ENCODE measurements around the gene CAMTA1. TPM values are rescaled to one million over a fixed set of nuclear protein-coding genes. Genes with fewer than 3 reads are reported as not detected.

The CAMTA1 gene
- total and polyA plus RNA-seq, 4 donors: 18.0 to 93.5 (median 35.8) TPM

GRCh38 chr1:7693662-7694061 is 908.4 kb downstream of the CAMTA1 start:
- H3K9me3 ChIP-seq (ENCODE audit: control insufficient read depth in 4 of 4, low read length in 3 of 4): peaks cover 0 to 5% (median 0%) of the 10 kb centered on the region in 4 donors
- WGBS: 28% methylated on average over 2 of the region's 2 CpGs

DNA sequence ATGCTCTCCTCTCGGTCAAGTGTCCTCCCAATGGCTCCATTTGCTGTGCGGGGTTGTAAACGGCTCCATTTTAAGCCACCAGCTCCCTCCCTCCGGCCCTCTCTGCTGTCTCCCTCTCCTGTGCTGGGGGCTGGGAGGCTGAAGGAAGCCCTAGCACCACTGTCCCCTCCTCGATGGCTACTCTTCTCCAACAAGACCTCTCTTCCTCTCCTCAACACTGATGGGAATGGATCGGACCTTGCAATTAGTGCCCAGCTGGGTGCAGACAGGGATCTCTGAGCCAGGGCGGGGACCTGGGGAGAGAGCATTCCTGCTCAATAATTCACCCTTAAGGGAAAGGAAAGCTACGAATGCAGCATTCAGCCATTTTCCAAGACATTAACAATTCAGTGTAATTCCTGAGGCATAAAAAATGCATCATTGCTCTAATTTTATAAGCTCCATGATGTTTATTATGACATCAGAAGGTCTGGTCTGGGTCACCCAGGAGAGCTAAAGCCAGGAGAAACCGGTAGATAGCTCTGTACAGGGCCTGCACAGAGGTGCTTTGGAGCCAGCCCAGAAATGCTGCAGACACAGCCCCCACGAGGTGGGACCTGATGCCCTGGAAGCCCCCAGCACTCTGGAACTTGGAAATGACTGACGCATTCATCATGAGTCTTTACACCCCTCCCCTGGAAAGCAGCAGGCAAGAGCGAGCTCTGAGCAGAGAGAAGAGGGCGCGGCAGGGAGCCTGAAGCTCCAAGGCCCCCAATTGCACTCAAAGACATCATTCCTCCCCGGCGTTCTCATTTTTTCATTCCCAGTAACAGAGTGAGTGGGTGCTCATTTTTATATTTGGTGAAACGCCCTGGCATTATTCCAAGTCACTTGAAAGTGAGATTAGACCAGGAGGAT is 909.6 kb downstream of the CAMTA1 start:
- no peaks in the 10 kb centered on the region for H3K4me1 ChIP-seq (ENCODE audit: control insufficient read depth in 4 of 4, insufficient read depth in 4 of 4, low read length in 3 of 4)
- no peaks in the 10 kb centered on the region for H3K36me3 ChIP-seq (ENCODE audit: control insufficient read depth in 4 of 4, insufficient read depth in 3 of 4, low read depth in 1 of 4, low read length in 3 of 4)
- no peak overlapping the region for H3K4me3 ChIP-seq (ENCODE audit: low read depth in 1 of 3, low read length in 3 of 3)
- no peak for TF ChIP-seq EGR1 (IDR thresholded peaks at IDR 0.05; ENCODE audit: low read depth in 2 of 2)
- TF ChIP-seq TAF1 (conservative IDR thresholded peaks at IDR 0.05): no peak
- TF ChIP-seq RAD21 (IDR thresholded peaks at IDR 0.05): no peak
- TF ChIP-seq SP1 (IDR thresholded peaks at IDR 0.05): no peak
- DNase-seq (ENCODE audit: low spot score): no peak
- H3K9ac ChIP-seq (ENCODE audit: low read depth in 1 of 2, low read length in 2 of 2): no peak overlapping the region
- no peak overlapping the region for H3K27ac ChIP-seq (ENCODE audit: low read depth in 1 of 2, low read length in 2 of 2)
- H3K9me3 ChIP-seq (ENCODE audit: control insufficient read depth in 4 of 4, low read length in 3 of 4): peaks cover 0 to 5% (median 0%) of the 10 kb centered on the region in 4 donors
- WGBS: 77% methylated on average over 17 of the region's 17 CpGs
- no peaks in the 10 kb centered on the region for H3K27me3 ChIP-seq (ENCODE audit: control insufficient read depth in 4 of 4, insufficient read depth in 4 of 4, low read length in 3 of 4)

More at GRCh38 chr1:7693662-7694061, 908.4 kb downstream of the CAMTA1 start:
- no peak overlapping the region for H3K4me3 ChIP-seq (ENCODE audit: low read depth in 1 of 3, low read length in 3 of 3)
- no peak overlapping the region for H3K9ac ChIP-seq (ENCODE audit: low read depth in 1 of 2, low read length in 2 of 2)
- H3K4me1 ChIP-seq (ENCODE audit: control insufficient read depth in 4 of 4, insufficient read depth in 4 of 4, low read length in 3 of 4): no peaks in the 10 kb centered on the region
- TF ChIP-seq, protein P1, sequence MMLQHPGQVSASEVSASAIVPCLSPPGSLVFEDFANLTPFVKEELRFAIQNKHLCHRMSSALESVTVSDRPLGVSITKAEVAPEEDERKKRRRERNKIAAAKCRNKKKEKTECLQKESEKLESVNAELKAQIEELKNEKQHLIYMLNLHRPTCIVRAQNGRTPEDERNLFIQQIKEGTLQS (IDR thresholded peaks at IDR 0.05): no peak
- TF ChIP-seq, protein P2, sequence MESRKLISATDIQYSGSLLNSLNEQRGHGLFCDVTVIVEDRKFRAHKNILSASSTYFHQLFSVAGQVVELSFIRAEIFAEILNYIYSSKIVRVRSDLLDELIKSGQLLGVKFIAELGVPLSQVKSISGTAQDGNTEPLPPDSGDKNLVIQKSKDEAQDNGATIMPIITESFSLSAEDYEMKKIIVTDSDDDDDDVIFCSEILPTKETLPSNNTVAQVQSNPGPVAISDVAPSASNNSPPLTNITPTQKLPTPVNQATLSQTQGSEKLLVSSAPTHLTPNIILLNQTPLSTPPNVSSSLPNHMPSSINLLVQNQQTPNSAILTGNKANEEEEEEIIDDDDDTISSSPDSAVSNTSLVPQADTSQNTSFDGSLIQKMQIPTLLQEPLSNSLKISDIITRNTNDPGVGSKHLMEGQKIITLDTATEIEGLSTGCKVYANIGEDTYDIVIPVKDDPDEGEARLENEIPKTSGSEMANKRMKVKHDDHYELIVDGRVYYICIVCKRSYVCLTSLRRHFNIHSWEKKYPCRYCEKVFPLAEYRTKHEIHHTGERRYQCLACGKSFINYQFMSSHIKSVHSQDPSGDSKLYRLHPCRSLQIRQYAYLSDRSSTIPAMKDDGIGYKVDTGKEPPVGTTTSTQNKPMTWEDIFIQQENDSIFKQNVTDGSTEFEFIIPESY (IDR thresholded peaks at IDR 0.05): no peak
- TF ChIP-seq GABPA (IDR thresholded peaks at IDR 0.05 in 1 of 2, conservative IDR thresholded peaks at IDR 0.05 in 1 of 2) (no peak), SP1 (IDR thresholded peaks at IDR 0.05) (no peak), CTCF (IDR thresholded peaks at IDR 0.05; ENCODE audit: low read depth, low read length, missing input control) (no peak), RXRA (IDR thresholded peaks at IDR 0.05) (no peak), EGR1 (IDR thresholded peaks at IDR 0.05; ENCODE audit: low read depth in 2 of 2) (no peak), NR2F2 (IDR thresholded peaks at IDR 0.05) (no peak)
- TF ChIP-seq, protein P3, sequence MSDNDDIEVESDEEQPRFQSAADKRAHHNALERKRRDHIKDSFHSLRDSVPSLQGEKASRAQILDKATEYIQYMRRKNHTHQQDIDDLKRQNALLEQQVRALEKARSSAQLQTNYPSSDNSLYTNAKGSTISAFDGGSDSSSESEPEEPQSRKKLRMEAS (IDR thresholded peaks at IDR 0.05): no peak
- no peak overlapping the region for H3K27ac ChIP-seq (ENCODE audit: low read depth in 1 of 2, low read length in 2 of 2)
- DNase-seq (ENCODE audit: low spot score): no peak
- no peaks in the 10 kb centered on the region for H3K36me3 ChIP-seq (ENCODE audit: control insufficient read depth in 4 of 4, insufficient read depth in 3 of 4, low read depth in 1 of 4, low read length in 3 of 4)
- H3K27me3 ChIP-seq (ENCODE audit: control insufficient read depth in 4 of 4, insufficient read depth in 4 of 4, low read length in 3 of 4): no peaks in the 10 kb centered on the region

Data from liver (tissue), 9 donors.